Mesenchymal stem cell (in vitro differentiated cells and primary cell): ENCODE measurements around the gene IFITM1.

Experiments used
- DNase-seq: peaks from one replicate; pipeline ENCODE4 v3.0.0-alpha.2; 2013
- H2AFZ ChIP-seq: one replicate; pipeline ENCODE4 v1.6.1; 2013; ENCODE audit warnings: low read depth, mild to moderate bottlenecking, control low read depth, inconsistent platforms, low read length, moderate library complexity
- H2AK5ac ChIP-seq: 2 replicates; pipeline ENCODE4 v1.6.1; 2013; ENCODE audit warnings: low read length, moderate library complexity, mild to moderate bottlenecking, inconsistent platforms; ENCODE audit not compliant: severe bottlenecking
- H2BK120ac ChIP-seq: one replicate; pipeline ENCODE4 v1.6.1; 2013; ENCODE audit warnings: low read depth, mild to moderate bottlenecking, inconsistent platforms, low read length, moderate library complexity
- H2BK12ac ChIP-seq, 2 experiments: one replicate each; pipeline ENCODE4 v1.6.1; 2013; ENCODE audit warnings: inconsistent platforms in 2 of 2, low read length in 2 of 2, mild to moderate bottlenecking in 2 of 2, moderate library complexity in 2 of 2, control low read depth in 1 of 2
- H2BK15ac ChIP-seq: one replicate; pipeline ENCODE4 v1.6.1; 2013; ENCODE audit warnings: mild to moderate bottlenecking, low read depth, inconsistent platforms; ENCODE audit not compliant: poor library complexity, severe bottlenecking
- H2BK5ac ChIP-seq: 2 replicates; pipeline ENCODE4 v1.6.1; 2013; ENCODE audit warnings: low read depth, mild to moderate bottlenecking, low read length, control low read depth, inconsistent platforms; ENCODE audit not compliant: poor library complexity, severe bottlenecking
- H3K14ac ChIP-seq, 2 experiments: one replicate each; pipeline ENCODE4 v1.6.1; 2013; ENCODE audit warnings: inconsistent platforms in 2 of 2, low read length in 2 of 2, control low read depth in 1 of 2, mild to moderate bottlenecking in 1 of 2, moderate library complexity in 1 of 2
- H3K18ac ChIP-seq, 2 experiments: one replicate each; pipeline ENCODE4 v1.6.1; 2013; ENCODE audit warnings: inconsistent platforms in 2 of 2, low read length in 2 of 2, control low read depth in 1 of 2, low read depth in 1 of 2, mild to moderate bottlenecking in 1 of 2
- H3K23ac ChIP-seq, 2 experiments: one replicate each; pipeline ENCODE4 v1.6.1; 2013; ENCODE audit warnings: inconsistent platforms in 2 of 2, low read length in 2 of 2, mild to moderate bottlenecking in 2 of 2, moderate library complexity in 2 of 2, control low read depth in 1 of 2
- H3K27ac ChIP-seq: 2 replicates; pipeline ENCODE4 v1.5.1; 2013; ENCODE audit warnings: mild to moderate bottlenecking, moderate library complexity, low read length, control low read depth, inconsistent platforms; ENCODE audit not compliant: poor library complexity, severe bottlenecking
- H3K27me3 ChIP-seq, 2 experiments: 2 replicates each; pipeline versions ENCODE4 v1.6.1 to v1.7.0; 2013; ENCODE audit warnings: low read length in 2 of 2, mild to moderate bottlenecking in 2 of 2, moderate library complexity in 2 of 2, control low read depth in 1 of 2, inconsistent platforms in 1 of 2; ENCODE audit not compliant: control insufficient read depth in 1 of 2, insufficient read depth in 1 of 2
- H3K36me3 ChIP-seq, 2 experiments: 2 replicates each; pipeline versions ENCODE4 v1.6.1 to v1.7.0; 2013; ENCODE audit warnings: low read length in 2 of 2, control low read depth in 1 of 2, inconsistent platforms in 1 of 2, low read depth in 1 of 2, mild to moderate bottlenecking in 1 of 2; ENCODE audit not compliant: insufficient read depth in 2 of 2, control insufficient read depth in 1 of 2
- H3K4ac ChIP-seq, 2 experiments: one replicate each; pipeline ENCODE4 v1.6.1; 2013; ENCODE audit warnings: inconsistent platforms in 2 of 2, low read length in 2 of 2, mild to moderate bottlenecking in 2 of 2, moderate library complexity in 2 of 2, control low read depth in 1 of 2, low read depth in 1 of 2
- H3K4me1 ChIP-seq: 2 replicates; pipeline ENCODE4 v1.6.1; 2013; ENCODE audit warnings: low read depth, low read length, control low read depth; ENCODE audit not compliant: control insufficient read depth, insufficient read depth
- H3K4me2 ChIP-seq: 2 replicates; pipeline ENCODE4 v1.6.1; 2013; ENCODE audit warnings: low read length, mild to moderate bottlenecking, inconsistent platforms; ENCODE audit not compliant: poor library complexity, severe bottlenecking
- H3K4me3 ChIP-seq, 2 experiments: 2 replicates each; pipeline versions ENCODE4 v1.5.1 to v1.7.0; 2013; ENCODE audit warnings: low read length in 2 of 2, mild to moderate bottlenecking in 2 of 2, control low read depth in 1 of 2, low read depth in 1 of 2; ENCODE audit not compliant: insufficient read depth in 1 of 2
- H3K79me1 ChIP-seq: replicated peaks from 2 replicates; pipeline ENCODE4 v1.6.1; 2013; ENCODE audit warnings: mild to moderate bottlenecking, control low read depth, low read length, inconsistent platforms; ENCODE audit not compliant: poor library complexity, severe bottlenecking
- H3K9ac ChIP-seq: 2 replicates; pipeline ENCODE4 v1.7.0; 2013; ENCODE audit warnings: mild to moderate bottlenecking, low read length, moderate library complexity
- H3K9me3 ChIP-seq: 2 replicates; pipeline ENCODE4 v1.7.0; 2013; ENCODE audit warnings: mild to moderate bottlenecking, low read length; ENCODE audit not compliant: control insufficient read depth
- H4K8ac ChIP-seq: one replicate; pipeline ENCODE4 v1.6.1; 2013; ENCODE audit warnings: inconsistent platforms, mild to moderate bottlenecking, low read length, moderate library complexity
- H4K91ac ChIP-seq: one replicate; pipeline ENCODE4 v1.6.1; 2013; ENCODE audit warnings: mild to moderate bottlenecking, low read length, inconsistent platforms
- WGBS: methylation state at CpG from one replicate; pipeline ENCODE4 v1.1.7; 2013; ENCODE audit warnings: mixed read lengths; 5-methylcytosine and 5-hydroxymethylcytosine counted together

The IFITM1 gene

GRCh38 chr11:279966-280705 lies 33.7 kb upstream of the IFITM1 start:
- Histone ChIP-seq H3K4ac (no peak overlapping the region), H3K79me1 (no peaks in the 10 kb centered on the region), H3K14ac (no peak overlapping the region), H3K4me3 (no peak overlapping the region), H3K27ac (no peak overlapping the region), H3K27me3 (peaks cover 10 to 85% of the 10 kb centered on the region in 2 experiments), H3K36me3 (no peaks in the 10 kb centered on the region), H2AFZ (no peak overlapping the region), H2BK120ac (no peak overlapping the region), H3K4me2 (no peak overlapping the region), H4K8ac (no peak overlapping the region), H2AK5ac (no peak overlapping the region), H3K9ac (no peak overlapping the region), H3K9me3 (peaks cover 18% of the 10 kb centered on the region), H2BK12ac (no peak overlapping the region), H2BK15ac (no peak overlapping the region), H3K23ac (no peak overlapping the region), H4K91ac (no peak overlapping the region), H3K4me1 (peaks cover 5% of the 10 kb centered on the region), H3K18ac (no peak overlapping the region), H2BK5ac (no peak overlapping the region)
- 96% methylated on average over 81 of the region's 85 CpGs for WGBS
- no peak for DNase-seq

- H2BK5ac ChIP-seq, result no peak overlapping the region
- H3K4me3 ChIP-seq, result no peak overlapping the region
- DNase-seq, result no peak
- no peak overlapping the region for H3K27ac ChIP-seq
- no peaks in the 10 kb centered on the region for H3K79me1 ChIP-seq
- H4K91ac ChIP-seq, result no peak overlapping the region
- no peak overlapping the region for H2BK15ac ChIP-seq
- H3K27me3 ChIP-seq, result peaks cover 10 to 88% of the 10 kb centered on the region in 2 experiments
- H3K14ac ChIP-seq, result no peak overlapping the region
- H3K9me3 ChIP-seq, result peaks cover 12% of the 10 kb centered on the region
- no peak overlapping the region for H3K18ac ChIP-seq
- H2AK5ac ChIP-seq, result no peak overlapping the region
- H3K23ac ChIP-seq, result no peak overlapping the region
- H2AFZ ChIP-seq, result no peak overlapping the region
- H3K4ac ChIP-seq, result no peak overlapping the region
- no peak overlapping the region for H2BK120ac ChIP-seq
- no peak overlapping the region for H3K4me2 ChIP-seq
- peaks cover 5% of the 10 kb centered on the region for H3K4me1 ChIP-seq
- H3K36me3 ChIP-seq, result no peaks in the 10 kb centered on the region
- no peak overlapping the region for H3K9ac ChIP-seq
- no peak overlapping the region for H4K8ac ChIP-seq
- 94% methylated on average over 79 of the region's 79 CpGs for WGBS
- H2BK12ac ChIP-seq, result no peak overlapping the region
Observed at GRCh38 chr11:280706-281485, 32.9 kb upstream of the IFITM1 start.

GRCh38 chr11:281486-282161 lies 32.2 kb upstream of the IFITM1 start:
- no peak for DNase-seq
- H2BK12ac ChIP-seq, result no peak overlapping the region
- H3K36me3 ChIP-seq, result no peaks in the 10 kb centered on the region
- no peak overlapping the region for H2BK15ac ChIP-seq
- no peak overlapping the region for H2AK5ac ChIP-seq
- H3K9me3 ChIP-seq, result peaks cover 6% of the 10 kb centered on the region
- H3K4ac ChIP-seq, result no peak overlapping the region
- H3K23ac ChIP-seq, result no peak overlapping the region
- H3K27me3 ChIP-seq, result peaks cover 10 to 92% of the 10 kb centered on the region in 2 experiments
- peaks cover 5% of the 10 kb centered on the region for H3K4me1 ChIP-seq
- H3K4me2 ChIP-seq, result no peak overlapping the region
- H3K14ac ChIP-seq, result no peak overlapping the region
- no peak overlapping the region for H3K4me3 ChIP-seq
- no peak overlapping the region for H3K27ac ChIP-seq
- H3K79me1 ChIP-seq, result no peaks in the 10 kb centered on the region
- no peak overlapping the region for H2BK5ac ChIP-seq
- H2BK120ac ChIP-seq, result no peak overlapping the region
- H3K18ac ChIP-seq, result no peak overlapping the region
- no peak overlapping the region for H4K91ac ChIP-seq
- no peak overlapping the region for H4K8ac ChIP-seq
- H2AFZ ChIP-seq, result no peak overlapping the region
- WGBS, result 95% methylated on average over 26 of the region's 26 CpGs
- H3K9ac ChIP-seq, result no peak overlapping the region

GRCh38 chr11:282171-282570 lies 31.7 kb upstream of the IFITM1 start:
- Histone ChIP-seq H3K18ac (no peak overlapping the region), H4K91ac (no peak overlapping the region), H3K4me1 (peaks cover 5% of the 10 kb centered on the region), H3K36me3 (no peaks in the 10 kb centered on the region), H4K8ac (no peak overlapping the region), H2BK120ac (no peak overlapping the region), H2AK5ac (no peak overlapping the region), H3K27ac (no peak overlapping the region), H2BK12ac (no peak overlapping the region), H3K9ac (no peak overlapping the region), H3K23ac (no peak overlapping the region), H3K4me2 (no peak overlapping the region), H3K4me3 (no peak overlapping the region), H3K27me3 (peaks cover 12 to 92% of the 10 kb centered on the region in 2 experiments), H2AFZ (no peak overlapping the region), H2BK5ac (no peak overlapping the region), H3K4ac (no peak overlapping the region), H3K9me3 (peaks cover under 1% of the 10 kb centered on the region), H3K79me1 (no peaks in the 10 kb centered on the region), H3K14ac (no peak overlapping the region), H2BK15ac (no peak overlapping the region)
- no peak for DNase-seq
- WGBS, result 96% methylated on average over 3 of the region's 4 CpGs
